ENCODE results near the gene EIF4H.
"Not testable (repeated sequence)": the region's sequence is repeated elsewhere in the genome, so short reads cannot be mapped to it uniquely, and the experiment has no call there.

EIF4H gene

DNA sequence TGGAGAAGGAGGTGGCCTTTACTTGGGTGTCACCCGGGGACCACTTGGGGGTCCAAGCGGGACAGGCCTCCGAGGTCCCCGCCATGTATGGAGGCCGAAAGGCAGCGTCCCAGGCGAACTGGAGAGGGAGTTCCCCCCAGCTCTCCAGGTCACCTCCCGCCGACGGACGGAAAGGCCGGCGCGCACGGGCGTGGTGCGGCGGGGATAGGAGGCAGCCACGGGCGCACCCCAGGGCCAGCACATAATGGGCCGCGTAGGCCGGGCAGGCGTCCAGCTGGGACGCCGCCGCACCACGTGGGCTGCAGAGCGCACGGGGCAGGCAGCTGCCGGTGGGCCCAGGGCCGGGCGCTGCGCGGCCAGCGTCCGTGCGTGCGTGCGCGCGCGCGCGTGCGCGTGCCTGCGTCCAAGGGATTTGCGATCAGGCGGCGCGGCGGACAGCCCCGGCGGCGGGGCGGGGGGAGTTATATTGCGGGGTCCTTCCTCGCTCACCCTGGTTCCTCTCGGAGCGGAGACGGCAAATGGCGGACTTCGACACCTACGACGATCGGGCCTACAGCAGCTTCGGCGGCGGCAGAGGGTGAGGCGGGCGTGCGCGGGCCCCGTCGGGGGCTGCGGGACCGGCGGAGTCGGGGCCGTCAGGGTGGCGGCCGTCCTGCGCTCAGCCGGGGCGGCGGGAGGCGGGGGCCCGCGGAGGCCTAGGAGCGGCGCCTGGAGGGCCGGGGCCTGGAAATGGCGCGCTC, at the start of gene EIF4H:
Gene EIF4H, plus strand, starts transcription at position 491 of the 740 bp plus-strand sequence. Its CDS starts 28 bp downstream, at position 519.
- peak; percentile 93 for DNase-seq

DNA sequence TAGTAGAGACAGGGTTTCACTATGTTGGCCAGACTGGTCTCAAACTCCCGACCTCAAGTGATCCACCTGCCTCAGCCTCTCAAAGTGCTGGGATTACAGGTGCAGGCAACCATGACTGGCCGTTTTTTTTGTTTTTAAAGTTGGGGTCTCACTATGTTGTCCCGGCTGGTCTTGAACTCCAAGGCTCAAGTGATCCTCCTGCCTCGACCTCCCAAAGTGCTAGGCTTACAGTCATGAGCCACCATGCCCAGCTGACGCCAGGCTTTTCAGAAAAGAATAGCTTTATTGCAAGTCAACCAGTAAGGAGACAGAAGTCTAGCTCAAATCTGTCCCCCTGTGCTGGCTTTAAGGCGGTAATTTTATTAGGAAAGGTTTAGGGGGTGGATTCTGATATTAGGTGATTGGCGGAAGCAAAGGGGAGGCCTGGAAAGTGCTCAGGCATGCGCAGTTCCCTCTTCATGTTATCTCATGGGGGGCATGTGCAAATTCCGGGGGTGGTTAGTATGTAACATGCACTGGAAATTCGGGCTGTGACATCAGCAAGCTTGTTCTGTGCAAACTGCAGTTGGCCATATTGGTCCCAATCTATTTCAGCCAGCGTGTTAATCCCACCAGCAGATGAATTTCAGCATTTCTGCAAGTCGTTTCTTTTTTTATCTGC, 47.8 kb upstream of the EIF4H start:
- no peak for DNase-seq

DNA sequence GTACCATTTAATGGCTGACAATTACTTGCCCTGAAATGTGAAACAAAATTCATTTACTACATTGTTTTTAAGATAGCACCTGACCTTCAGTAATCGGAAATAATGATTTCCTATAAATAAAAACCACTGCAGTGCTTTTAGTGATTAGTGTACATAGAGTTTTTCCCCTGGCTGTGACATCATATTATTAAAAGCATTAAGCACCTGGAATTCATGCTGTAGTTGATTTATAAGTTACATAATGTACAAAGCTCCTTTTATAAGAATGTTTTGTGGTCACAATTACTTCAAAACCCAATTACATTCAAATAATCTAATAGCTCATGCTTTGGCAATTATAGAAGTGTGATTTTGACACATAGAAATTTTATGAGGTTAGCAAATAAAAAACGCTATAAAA, 44.3 kb upstream of the EIF4H start:
- no peak for DNase-seq

DNA sequence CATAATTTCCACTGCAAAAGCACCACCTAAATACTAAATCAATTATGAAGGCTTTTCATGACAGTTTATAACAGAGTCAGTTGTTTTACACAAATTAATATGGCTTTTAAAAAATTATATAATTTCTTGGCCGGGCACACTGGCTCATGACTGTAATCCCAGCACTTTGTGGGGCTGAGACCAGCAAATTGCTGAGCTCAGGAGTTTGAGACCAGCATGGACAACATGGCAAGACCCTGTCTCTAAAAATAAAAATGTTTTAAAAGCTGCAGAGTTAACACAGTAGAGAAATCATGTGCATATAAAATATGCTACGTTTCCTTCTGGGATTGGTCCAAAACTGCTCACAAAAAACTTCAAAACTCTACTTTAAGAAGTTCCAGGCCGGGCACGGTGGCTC, 43.6 kb upstream of the EIF4H start:
- no peak for DNase-seq

DNA sequence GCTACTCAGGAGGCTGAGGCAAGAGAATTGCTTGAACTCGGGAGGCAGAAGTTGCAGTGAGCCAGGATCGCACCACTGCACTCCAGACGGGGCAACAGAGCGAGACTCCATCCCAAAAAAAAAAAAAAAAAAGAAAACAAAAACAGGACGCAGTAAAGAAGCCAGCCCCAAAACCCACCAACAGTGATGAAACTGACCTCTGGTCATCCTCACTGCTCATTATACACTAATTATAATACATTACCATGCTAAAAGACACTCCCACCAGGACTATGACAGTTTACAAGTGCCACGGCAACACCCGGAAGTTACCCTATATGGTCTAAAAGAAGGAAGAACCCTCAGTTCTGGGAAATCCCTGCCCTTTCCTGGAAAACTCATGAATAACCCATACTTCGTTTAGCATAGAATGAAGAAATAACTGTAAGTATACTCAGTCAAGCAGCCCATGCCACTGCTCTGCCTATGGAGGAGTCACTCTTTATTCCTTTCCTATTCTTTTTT, 40.0 kb upstream of the EIF4H start:
- no peak for DNase-seq

DNA sequence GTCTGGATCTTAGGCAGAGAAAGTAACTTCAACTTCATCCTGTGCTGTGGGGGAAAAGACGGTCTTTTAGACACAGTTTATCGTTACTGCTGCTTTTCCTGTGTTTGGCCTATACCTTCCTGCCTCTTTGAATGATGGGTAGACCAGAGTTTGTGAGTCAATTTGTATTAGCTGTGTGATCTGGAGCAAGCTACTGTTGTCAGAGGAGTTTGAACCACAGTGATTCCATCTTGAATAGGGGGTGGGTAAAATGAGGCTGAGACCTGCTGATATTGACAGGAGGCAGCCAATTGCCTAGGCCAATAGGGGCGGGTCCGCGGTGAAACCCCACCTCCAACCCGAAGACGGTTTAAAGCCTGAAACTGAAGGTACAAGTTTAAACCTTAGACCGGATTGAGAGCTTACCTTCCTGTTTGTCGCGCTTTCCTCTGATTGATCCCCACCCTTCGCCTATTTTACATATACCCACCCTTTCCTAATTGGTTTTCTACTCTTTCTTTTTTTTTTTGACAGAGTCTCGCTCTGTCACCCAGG, 35.8 kb upstream of the EIF4H start:
- DNase-seq = no peak

DNA sequence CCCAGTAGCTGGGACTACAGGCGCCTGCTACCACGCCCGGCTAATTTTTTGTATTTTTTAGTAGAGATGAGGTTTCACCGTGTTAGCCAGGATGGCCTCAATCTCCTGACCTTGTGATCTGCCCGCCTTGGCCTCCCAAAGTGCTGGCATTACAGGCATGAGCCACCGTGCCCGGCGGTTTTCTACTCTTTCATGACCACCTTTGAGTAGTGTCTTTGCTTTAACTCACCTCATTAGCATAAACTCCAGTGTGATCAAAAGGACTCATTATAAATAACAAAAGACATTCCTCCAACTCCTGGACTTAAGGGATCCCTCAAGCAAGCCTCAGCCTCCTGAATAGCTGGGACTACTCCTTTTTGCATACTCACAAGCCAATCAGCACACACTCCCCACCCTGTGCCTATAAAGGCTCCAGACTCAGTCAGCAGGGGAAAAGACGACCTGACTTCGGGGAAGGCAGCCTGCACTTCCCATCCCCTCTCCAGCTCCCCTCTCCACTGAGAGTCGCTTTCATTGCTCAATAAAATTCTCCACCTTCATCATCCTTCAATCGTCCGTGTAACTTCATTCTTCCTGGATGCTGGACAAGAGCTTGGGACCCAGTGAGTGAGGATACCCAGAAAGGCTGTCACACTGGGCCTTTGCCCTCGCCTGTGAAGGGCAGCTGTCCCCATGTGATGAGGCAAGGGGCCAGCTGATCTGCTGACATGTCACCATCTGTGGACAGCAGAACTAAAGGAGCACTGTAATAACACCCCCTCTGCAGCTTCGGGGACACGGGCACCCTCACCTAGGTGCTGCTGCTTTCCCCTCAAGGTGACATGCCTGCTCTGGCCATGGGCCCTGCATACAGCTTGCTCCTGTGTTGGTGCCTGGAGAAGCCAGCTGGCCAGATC, 35.0 kb upstream of the EIF4H start:
- DNase-seq = no peak

DNA sequence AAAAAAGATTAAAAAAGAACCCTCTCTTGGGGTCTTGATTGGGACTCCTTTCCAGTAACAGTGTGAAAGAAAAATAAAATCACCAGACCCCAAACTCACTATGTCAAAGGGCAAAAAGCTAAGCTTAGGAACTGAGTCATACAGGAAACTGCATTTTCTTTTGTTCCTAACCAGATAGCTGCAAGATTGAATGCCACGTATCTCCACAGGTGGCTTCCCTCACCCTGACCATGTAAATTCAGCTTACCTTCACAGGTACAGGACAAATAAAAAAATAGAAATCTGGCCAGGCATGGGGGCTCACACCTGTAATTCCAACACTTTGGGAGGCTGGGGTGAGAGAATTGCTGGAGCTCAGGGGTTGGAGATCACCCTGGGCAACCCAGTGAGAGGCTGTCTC, 32.5 kb upstream of the EIF4H start:
- DNase-seq = no peak

DNA sequence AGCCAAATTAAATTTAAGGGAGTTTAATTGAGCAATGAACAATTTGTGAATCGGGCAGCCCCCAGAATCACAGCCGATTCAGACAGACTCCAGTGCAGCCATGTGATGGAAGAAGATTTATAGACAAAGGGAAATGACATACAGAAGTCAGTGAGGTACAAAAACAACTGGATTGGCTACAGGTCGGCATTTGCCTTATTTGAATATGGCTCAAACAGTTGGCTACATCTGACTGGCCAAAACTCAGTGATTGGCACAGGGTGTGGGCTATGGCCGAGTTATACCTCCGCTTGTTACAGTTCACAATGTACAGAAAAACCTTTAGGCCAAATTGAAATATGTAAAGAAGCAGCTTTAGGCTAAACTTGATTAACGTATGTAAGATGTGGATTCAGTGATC, 30.8 kb upstream of the EIF4H start:
- no peak for DNase-seq

DNA sequence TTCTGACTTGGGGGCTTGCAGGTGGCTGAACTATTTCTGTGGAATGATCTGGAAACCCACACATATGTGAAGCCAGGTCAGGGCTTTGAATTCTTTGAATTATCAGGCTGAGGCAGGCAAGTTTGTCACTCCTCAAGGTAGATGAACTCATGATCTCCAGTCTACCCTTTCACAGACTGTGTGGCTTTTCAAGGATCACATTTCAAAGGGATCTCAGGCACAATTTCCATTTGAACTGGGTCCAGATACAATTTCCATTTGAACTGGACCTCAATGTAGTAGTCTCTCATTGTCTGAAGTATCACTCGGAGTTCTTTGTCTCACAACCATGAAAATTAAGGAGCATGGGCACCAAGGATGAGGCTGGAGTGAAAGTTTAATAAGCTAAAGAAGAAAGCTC, 25.7 kb upstream of the EIF4H start:
- DNase-seq = no peak

DNA sequence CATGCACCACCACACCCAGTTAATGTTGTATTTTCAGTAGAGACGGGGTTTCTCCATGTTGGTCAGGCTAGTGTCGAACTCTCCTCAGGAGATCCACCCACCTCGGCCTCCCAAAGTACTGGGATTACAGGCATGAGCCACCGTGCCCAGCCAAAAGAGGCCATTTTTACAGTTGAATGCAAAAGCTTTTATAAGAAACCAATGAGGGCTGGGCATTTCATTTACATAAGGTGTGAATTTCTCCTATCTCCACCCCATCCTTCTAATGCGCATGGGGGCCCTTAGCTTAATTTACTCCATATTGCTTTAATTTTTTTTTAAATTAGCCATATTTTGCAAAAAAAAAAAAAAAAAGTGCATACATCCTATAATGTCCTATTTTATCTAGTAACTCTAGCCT, 25.1 kb upstream of the EIF4H start:
- DNase-seq = no peak

DNA sequence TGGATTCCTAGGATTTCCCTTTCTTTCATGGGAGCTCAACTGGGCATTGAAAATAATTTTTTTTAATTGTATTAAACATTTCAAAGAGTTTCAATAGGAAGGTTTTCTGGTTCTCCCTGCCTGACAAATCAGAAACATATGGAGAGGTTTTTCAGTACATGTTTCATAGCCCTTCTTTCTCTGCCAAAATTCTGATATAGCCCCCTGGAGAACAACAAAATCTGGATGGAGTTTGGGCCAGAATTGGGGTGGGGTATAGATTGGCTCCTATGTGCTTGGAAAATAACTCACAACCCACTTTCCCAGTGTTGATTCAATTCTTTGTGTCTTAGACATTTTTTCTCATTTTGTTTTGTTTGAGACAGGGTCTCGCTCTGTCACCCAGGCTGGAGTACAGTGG, 24.6 kb upstream of the EIF4H start:
- no peak for DNase-seq

DNA sequence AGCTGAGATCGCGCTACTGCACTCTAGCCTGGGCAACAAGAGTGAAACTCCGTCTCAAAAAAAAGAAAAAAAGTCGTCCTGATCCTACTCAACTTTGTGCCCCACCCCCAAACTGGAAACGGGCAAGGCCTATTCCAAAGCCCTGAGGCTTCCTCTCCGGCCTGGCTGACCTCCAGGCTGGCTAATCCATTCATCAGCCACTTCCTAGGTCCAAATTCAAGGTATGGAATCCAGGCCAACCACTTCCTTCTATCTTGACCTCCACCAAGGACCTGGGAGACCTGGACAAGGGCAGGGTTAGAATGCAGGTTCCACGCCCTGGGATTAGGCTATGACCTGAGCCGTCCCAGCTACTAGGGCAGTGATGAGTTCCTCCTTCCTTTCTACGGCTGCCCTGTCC, 20.4 kb upstream of the EIF4H start:
- DNase-seq = no peak

DNA sequence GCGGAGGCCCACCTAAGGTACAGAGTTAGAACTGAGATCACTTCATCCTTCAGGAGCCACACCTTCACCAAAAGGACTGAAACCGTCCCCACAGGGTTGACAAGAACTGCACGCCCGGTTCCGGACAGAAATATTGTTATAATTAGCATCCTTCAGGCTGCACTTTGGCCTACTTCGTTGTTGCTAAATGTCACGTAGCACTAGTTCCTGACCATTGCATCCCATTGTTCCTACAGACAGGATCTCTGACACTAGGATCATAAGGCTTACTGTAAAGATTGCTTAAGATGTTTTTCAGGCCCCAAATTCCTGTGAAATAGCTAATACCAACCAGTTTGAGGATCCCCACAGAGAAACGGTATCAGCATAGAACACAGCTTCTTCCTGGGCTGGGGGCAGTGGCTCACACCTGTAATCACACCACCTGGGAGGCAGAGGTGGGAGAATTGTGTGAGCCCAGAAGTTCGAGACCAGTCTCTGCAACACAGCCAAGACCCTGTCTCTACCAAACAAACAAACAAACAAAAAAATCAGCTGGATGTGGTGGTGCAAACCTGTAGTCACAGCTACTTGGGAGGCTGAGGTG, 18.3 kb upstream of the EIF4H start:
- DNase-seq = no peak

DNA sequence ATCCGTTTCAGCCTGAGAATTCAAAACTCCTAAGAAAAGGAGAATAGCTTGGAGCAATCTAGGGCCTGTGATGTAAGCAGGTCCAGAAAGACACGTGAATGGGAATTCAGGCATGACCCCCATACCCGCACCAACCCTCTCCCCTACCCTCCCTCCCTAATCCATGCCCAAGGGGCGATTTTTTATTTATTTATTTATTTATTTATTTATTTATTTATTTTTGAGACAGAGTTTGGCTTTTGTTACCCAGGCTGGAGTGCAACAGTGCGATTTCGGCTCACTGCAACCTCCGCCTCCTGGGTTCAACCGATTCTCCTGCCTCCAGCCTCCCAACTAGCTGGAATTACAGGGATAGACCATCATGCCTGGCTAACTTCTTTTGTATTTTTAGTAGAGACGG, 16.6 kb upstream of the EIF4H start:
- DNase-seq = no peak

DNA sequence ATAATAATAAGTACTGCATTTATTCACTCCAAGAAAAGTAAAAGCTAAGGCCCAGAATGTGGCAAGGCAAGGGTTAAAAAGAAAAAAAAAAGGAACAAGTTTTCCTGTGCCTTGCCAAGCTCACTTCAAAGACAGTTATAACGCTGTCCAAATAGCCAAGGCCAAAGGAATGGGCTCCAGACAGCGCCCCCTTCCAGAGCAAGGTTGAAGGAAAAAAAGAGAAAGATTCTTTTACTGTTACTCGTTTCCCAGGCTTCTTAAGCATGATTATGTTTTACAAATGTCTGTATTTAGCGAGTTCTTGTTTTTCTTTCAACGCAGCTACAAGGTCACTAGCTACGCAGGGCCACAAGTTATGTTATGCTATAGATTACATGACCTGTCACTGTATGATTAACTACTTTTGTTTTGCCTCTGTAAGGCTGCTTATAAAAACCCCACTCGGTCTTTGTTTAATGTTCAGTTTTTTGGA, 9.1 kb upstream of the EIF4H start:
- no peak for DNase-seq

DNA sequence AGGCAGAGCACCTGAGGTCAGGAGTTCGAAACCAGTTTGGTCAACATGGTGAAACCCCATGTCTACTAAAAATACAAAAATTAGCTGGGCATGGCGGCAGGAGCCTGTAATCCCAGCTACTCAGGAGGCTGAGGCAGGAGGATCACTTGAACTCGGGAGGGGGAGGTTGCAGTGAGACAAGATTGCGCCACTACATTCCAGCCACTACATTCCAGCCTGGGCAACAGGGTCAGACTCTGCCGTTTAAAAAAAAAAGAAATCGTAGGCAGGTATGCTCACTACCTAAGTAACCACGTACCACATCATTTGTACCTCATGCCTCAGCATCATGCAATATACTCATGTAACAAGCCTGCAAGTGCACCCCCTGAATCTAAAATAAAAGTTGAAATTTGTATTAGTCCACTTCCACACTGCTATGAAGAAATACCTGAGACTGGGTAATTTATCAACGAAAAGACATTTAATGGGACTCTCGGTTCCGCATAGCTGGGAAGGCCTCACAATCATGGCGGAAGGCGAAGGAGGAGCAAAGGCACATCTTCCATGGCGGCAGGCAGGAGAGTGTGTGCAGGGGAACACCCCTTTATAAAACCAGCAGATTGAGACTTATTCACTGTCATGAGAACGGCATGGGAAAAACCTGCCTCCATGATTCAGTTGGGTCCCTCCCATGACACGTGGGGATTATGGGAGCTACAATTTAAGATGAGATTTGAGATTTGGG, 8.1 kb upstream of the EIF4H start:
- no peak for DNase-seq

DNA sequence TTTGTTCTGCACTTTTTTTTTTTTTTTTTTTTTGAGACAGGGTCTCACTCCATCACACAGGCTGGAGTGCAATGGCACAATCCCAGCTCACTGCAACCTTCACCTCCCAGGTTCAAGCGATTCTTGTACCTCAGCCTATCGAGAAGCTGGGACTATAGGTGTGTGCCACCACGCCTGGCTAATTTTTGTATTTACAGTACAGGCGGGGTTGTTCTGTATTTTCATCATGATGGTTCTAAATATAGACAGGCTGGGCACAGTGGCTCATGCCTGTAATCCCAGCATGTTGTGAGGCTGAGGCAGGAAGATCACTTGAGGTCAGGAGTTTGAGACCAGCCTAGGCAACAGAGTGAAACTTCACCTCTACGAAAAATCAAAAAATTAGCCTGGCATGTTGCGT, 6.8 kb upstream of the EIF4H start:
- not testable (repeated sequence) for DNase-seq

DNA sequence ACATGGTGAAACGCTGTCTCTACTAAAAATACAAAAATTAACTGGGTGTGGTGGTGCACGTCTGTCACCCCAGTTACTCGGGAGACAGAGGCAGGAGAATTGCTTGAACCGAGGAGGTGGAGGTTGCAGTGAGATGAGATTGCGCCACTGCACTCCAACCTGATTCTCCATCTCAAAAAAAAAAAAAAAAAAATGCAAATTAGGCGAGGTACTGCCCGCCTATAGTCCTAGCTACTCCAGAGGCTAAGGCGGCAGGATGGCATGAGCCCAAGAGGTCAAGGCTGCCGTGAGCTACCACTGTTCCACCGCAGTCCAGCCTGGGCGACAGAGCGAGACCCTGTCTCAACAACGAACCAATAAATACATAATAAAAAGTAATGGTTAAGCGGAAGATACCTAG, 1.1 kb upstream of the EIF4H start:
- DNase-seq = no peak

DNA sequence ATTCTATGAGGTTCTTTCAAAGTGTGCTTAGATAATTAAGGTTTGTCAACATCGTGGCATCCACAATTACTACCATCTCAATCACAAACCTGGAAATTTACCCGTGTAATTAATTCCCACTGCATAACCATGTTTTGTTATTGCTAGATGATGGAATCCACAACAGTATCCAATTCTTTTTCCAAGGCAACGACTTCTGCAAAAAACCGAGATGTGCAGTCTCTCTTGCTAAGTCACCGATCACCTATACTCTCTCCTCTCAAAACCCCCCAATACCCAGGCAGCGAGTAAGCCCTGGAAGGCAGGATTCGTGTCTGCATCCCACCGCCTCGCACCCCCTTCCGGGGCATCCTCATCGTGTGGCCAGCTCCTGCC, 678 bp upstream of the EIF4H start:
- peak; percentile 21 for DNase-seq

DNA sequence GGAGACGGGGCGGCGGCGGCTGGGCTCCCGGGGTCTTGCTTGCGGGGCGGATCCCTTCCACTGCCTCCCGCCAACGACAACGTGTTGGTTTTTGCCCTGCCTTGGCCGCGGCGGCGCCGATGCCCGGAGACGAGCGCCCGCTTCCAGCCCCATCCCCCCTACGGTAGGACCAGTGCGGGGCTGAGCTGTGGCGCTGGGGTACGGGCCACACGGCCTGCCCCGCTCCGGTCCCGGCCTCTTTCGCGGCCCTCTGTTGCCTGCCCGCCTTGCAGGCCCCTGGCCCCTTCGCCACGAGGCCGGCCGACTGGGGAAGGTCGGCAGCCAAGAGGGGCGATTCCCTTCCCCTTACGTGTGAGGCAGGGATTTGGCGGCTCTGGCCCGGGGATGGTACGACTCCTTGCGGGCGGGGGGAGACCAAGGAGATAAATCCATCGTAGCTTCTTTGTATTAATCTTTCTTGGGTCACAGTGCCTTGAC, 488 bp downstream of the EIF4H start:
- peak; percentile 44 for DNase-seq

DNA sequence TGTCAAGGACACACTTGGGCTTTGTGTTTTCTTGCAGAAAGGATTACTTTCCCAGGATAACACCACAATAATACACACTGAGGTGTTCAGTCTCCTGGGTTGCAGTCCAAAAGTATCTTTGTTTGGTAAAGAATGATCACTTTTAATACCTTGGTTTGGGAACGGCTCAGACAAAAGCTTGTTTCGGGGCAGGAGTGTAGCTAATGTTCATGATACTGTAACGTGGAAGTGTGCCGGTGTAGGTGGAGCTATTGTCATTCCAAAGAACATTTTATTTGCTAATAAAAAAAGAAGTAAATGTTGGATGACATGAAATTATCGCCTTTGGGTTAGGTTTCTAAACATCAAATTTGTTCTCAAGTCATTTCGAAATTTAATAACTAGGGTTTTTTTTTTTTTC, 1.2 kb downstream of the EIF4H start:
- no peak for DNase-seq

All from NCI-H2171 (cell line).